OCI-LY7 (cell line): ENCODE measurements around the gene TMEM273. TPM values are rescaled to one million over a fixed set of nuclear protein-coding genes. Genes with fewer than 3 reads are reported as not detected.

ENCODE experiments used
- BruUV-seq: library from RNA; stranded (reverse); fragments of 400-500 nt; replicated peaks from 2 replicates; lab custom pipeline; 2021; lab: Mats Ljungman, UMichigan
- CTCF ChIA-PET: fragments of 300-600 bp; sonication (Branson Sonifier 250); formaldehyde crosslinking; loops from one replicate; lab custom pipeline; 2022; ENCODE audit warnings: antibody characterized with exemption; ENCODE audit not compliant: unreplicated experiment; lab: Charles Lee
- POLR2A ChIA-PET: fragments of 300-600 bp; sonication (Branson Sonifier 250); formaldehyde crosslinking; loops from one replicate; lab custom pipeline; 2022; ENCODE audit warnings: antibody characterized with exemption; lab: Charles Lee
- DNase-seq: peaks from one replicate; pipeline ENCODE4 v3.0.0-alpha.2; 2015; ENCODE audit warnings: low spot score
- H2AFZ ChIP-seq: fragments of 200-600 bp; sonication (generic), shearing (Covaris generic); 2 replicates; pipeline ENCODE4 v1.6.1; 2014; ENCODE audit warnings: mild to moderate bottlenecking, antibody characterized with exemption, low read length, moderate library complexity
- H3K27ac ChIP-seq: fragments of 200-600 bp; sonication (generic); 2 replicates; pipeline ENCODE4 v1.5.1; 2014; ENCODE audit warnings: mixed run types, low read depth, mild to moderate bottlenecking, moderate library complexity, low read length, inconsistent platforms; ENCODE audit not compliant: poor library complexity, severe bottlenecking
- H3K36me3 ChIP-seq: fragments of 200-600 bp; sonication (generic); 2 replicates; pipeline ENCODE4 v1.6.1; 2014; ENCODE audit warnings: mild to moderate bottlenecking, antibody characterized with exemption, low read length, moderate library complexity, mixed read lengths; ENCODE audit not compliant: insufficient read depth
- H3K4me1 ChIP-seq: fragments of 200-600 bp; sonication (generic); 2 replicates; pipeline ENCODE4 v1.5.1; 2014; ENCODE audit warnings: mild to moderate bottlenecking, low read length; ENCODE audit not compliant: insufficient read depth, poor library complexity, severe bottlenecking
- H3K4me2 ChIP-seq: fragments of 200-600 bp; sonication (generic); 2 replicates; pipeline ENCODE4 v1.6.1; 2014; ENCODE audit warnings: mild to moderate bottlenecking, low read length
- H3K4me3 ChIP-seq: fragments of 200-600 bp; sonication (generic); 2 replicates; pipeline ENCODE4 v1.5.1; 2014; ENCODE audit warnings: mild to moderate bottlenecking, low read depth, low read length; ENCODE audit not compliant: poor library complexity, severe bottlenecking
- H3K79me2 ChIP-seq: fragments of 200-600 bp; sonication (generic); 2 replicates; pipeline ENCODE4 v1.6.1; 2016; ENCODE audit warnings: low read depth, mild to moderate bottlenecking, low read length, moderate library complexity, mixed read lengths; ENCODE audit not compliant: insufficient read depth
- H3K9me2 ChIP-seq: fragments of 200-600 bp; sonication (generic); 2 replicates; pipeline ENCODE4 v1.6.1; 2016; ENCODE audit warnings: mild to moderate bottlenecking, low read length, mixed read lengths; ENCODE audit not compliant: insufficient read depth
- H3K9me3 ChIP-seq: fragments of 200-600 bp; sonication (generic); 2 replicates; pipeline ENCODE4 v1.6.1; 2014; ENCODE audit warnings: mild to moderate bottlenecking, mixed run types, low read length, mixed read lengths
- H4K20me1 ChIP-seq: fragments of 200-600 bp; sonication (generic); 2 replicates; pipeline ENCODE4 v1.6.1; 2014; ENCODE audit warnings: mild to moderate bottlenecking, antibody characterized with exemption, low read length, moderate library complexity, mixed read lengths; ENCODE audit not compliant: insufficient read depth
- CTCF ChIP-seq: fragments of 200-600 bp; sonication (generic); conservative IDR thresholded peaks from 2 replicates; pipeline ENCODE4 v1.5.1; 2014; ENCODE audit warnings: mild to moderate bottlenecking, antibody characterized with exemption, low read length, moderate library complexity, mixed read lengths
- EZH2phosphoT487 ChIP-seq: fragments of 200-600 bp; sonication (generic); IDR thresholded peaks from 2 replicates; pipeline ENCODE4 v1.6.1; 2018; ENCODE audit warnings: low read depth, borderline replicate concordance, mild to moderate bottlenecking, mixed run types, antibody characterized with exemption, low read length, moderate library complexity, mixed read lengths
- intact Hi-C: fragments of 100-400 bp; cut with micrococcal nuclease; formaldehyde crosslinking; loops from one replicate; pipeline ENCODE4 v1.10.0; 2022; ENCODE audit not compliant: unreplicated experiment
- total RNA-seq, 2 experiments: library from RNA; depleted of rRNA in 1 of 2; stranded (reverse); fragments of >200 nt in 1 of 2; shearing (Covaris generic) in 1 of 2; gene quantifications; 2 replicates each; pipeline ENCODE4 v1.2.3, GENCODE V29; 2014 to 2022

Gene TMEM273
- total RNA-seq, 2 experiments from 2014 or later = 0.82 to 1.8 TPM

GRCh38 chr10:49154641-49155040 is 33.5 kb downstream of the TMEM273 start:
- no peak for TF ChIP-seq CTCF
- no peak for TF ChIP-seq EZH2phosphoT487
- Histone ChIP-seq H3K9me3 (no peaks in the 10 kb centered on the region), H2AFZ (no peak overlapping the region), H3K27ac (no peak overlapping the region), H3K4me3 (no peak overlapping the region), H4K20me1 (no peaks in the 10 kb centered on the region), H3K4me1 (peaks cover 7% of the 10 kb centered on the region), H3K9me2 (no peaks in the 10 kb centered on the region), H3K36me3 (no peaks in the 10 kb centered on the region), H3K79me2 (no peaks in the 10 kb centered on the region), H3K4me2 (no peak overlapping the region)
- POLR2A ChIA-PET = interaction anchor here (0.6 kb wide), 1 partner anchor 146 kb away, joined by 3 read pairs; no protein-coding TSS in a partner anchor
- BruUV-seq = no TSS peak
- intact Hi-C loops = no loop called here
- DNase-seq = no peak
- CTCF ChIA-PET = no interaction called here

- Histone ChIP-seq H3K27ac (no peak overlapping the region), H3K9me3 (no peaks in the 10 kb centered on the region), H3K4me2 (no peak overlapping the region), H3K36me3 (no peaks in the 10 kb centered on the region), H4K20me1 (no peaks in the 10 kb centered on the region), H3K4me1 (peaks cover 7% of the 10 kb centered on the region), H3K4me3 (no peak overlapping the region), H3K79me2 (no peaks in the 10 kb centered on the region), H2AFZ (no peak overlapping the region), H3K9me2 (no peaks in the 10 kb centered on the region)
- CTCF ChIA-PET = no interaction called here
- POLR2A ChIA-PET = no interaction called here
- DNase-seq = no peak
- TF ChIP-seq EZH2phosphoT487 (no peak), CTCF (no peak)
- intact Hi-C loops = no loop called here
- no TSS peak for BruUV-seq
Observed at GRCh38 chr10:49153971-49154370, 34.2 kb downstream of the TMEM273 start.

GRCh38 chr10:49153115-49153514 is 35.1 kb downstream of the TMEM273 start:
- Histone ChIP-seq H3K4me2 (no peak overlapping the region), H3K36me3 (no peaks in the 10 kb centered on the region), H2AFZ (no peak overlapping the region), H3K4me1 (peaks cover 7% of the 10 kb centered on the region), H3K27ac (no peak overlapping the region), H3K9me3 (no peaks in the 10 kb centered on the region), H3K4me3 (no peak overlapping the region), H4K20me1 (no peaks in the 10 kb centered on the region), H3K79me2 (no peaks in the 10 kb centered on the region), H3K9me2 (no peaks in the 10 kb centered on the region)
- CTCF ChIA-PET = no interaction called here
- BruUV-seq = no TSS peak
- TF ChIP-seq CTCF = no peak
- no peak for TF ChIP-seq EZH2phosphoT487
- DNase-seq = no peak
- POLR2A ChIA-PET = interaction anchor here (0.7 kb wide), 1 partner anchor 9 kb away, joined by 3 read pairs; no protein-coding TSS in a partner anchor
- intact Hi-C loops = no loop called here
